HEK293T (cell line): ENCODE measurements around the gene FAM174B.

Source experiments
- CTCF ChIA-PET: fragments of 350-600 bp; formaldehyde crosslinking; extraction: SDS; loops from one replicate; lab custom pipeline; 2021; ENCODE audit warnings: antibody characterized with exemption, inconsistent platforms; lab: Yijun Ruan, JAX
- POLR2A ChIA-PET: fragments of 350-600 bp; formaldehyde crosslinking; extraction: SDS; loops from one replicate; lab custom pipeline; 2020; ENCODE audit warnings: antibody characterized with exemption, inconsistent platforms; lab: Yijun Ruan, JAX
- DNase-seq: peaks from one replicate; pipeline ENCODE4 v3.0.0; 2012; ENCODE audit warnings: mixed read lengths; ENCODE audit errors: extremely low spot score
- ARNT ChIP-seq: fragments of 450-650 bp; IDR thresholded peaks from 2 replicates; pipeline ENCODE4 v1.6.1; 2017; ENCODE audit warnings: mild to moderate bottlenecking
- BHLHE40 ChIP-seq: fragments of 450-650 bp; IDR thresholded peaks from 2 replicates; pipeline ENCODE4 v1.6.1; 2016; ENCODE audit warnings: mild to moderate bottlenecking, moderate library complexity, borderline replicate concordance
- CTBP1 ChIP-seq: fragments of 450-650 bp; IDR thresholded peaks from 2 replicates; pipeline ENCODE4 v1.6.1; 2016; ENCODE audit warnings: borderline replicate concordance
- ELF4 ChIP-seq: fragments of 450-650 bp; IDR thresholded peaks from 2 replicates; pipeline ENCODE4 v1.6.1; 2017; ENCODE audit warnings: antibody characterized with exemption
- FOXA1 ChIP-seq: fragments of 450-650 bp; IDR thresholded peaks from 2 replicates; pipeline ENCODE4 v1.6.1; 2016; ENCODE audit warnings: mild to moderate bottlenecking
- FOXK2 ChIP-seq: fragments of 450-650 bp; IDR thresholded peaks from 2 replicates; pipeline ENCODE4 v1.6.1; 2016; ENCODE audit warnings: mild to moderate bottlenecking
- FOXM1 ChIP-seq: fragments of 450-650 bp; IDR thresholded peaks from 2 replicates; pipeline ENCODE4 v1.6.1; 2017; ENCODE audit warnings: mild to moderate bottlenecking, borderline replicate concordance
- HDGF ChIP-seq: fragments of 450-650 bp; IDR thresholded peaks from 2 replicates; pipeline ENCODE4 v1.6.1; 2017; ENCODE audit warnings: antibody characterized with exemption, borderline replicate concordance
- L3MBTL2 ChIP-seq: fragments of 450-650 bp; conservative IDR thresholded peaks from 2 replicates; pipeline ENCODE4 v1.6.1; 2016; ENCODE audit warnings: mild to moderate bottlenecking
- LEF1 ChIP-seq: fragments of 450-650 bp; IDR thresholded peaks from 2 replicates; pipeline ENCODE4 v1.6.1; 2017; ENCODE audit warnings: mild to moderate bottlenecking, borderline replicate concordance
- NFRKB ChIP-seq: fragments of 450-650 bp; IDR thresholded peaks from 2 replicates; pipeline ENCODE4 v1.6.1; 2016; ENCODE audit warnings: mild to moderate bottlenecking, moderate library complexity
- PKNOX1 ChIP-seq: fragments of 450-650 bp; IDR thresholded peaks from 2 replicates; pipeline ENCODE4 v1.6.1; 2016
- SP1 ChIP-seq: fragments of 450-650 bp; IDR thresholded peaks from 2 replicates; pipeline ENCODE4 v1.6.1; 2017
- SUZ12 ChIP-seq: fragments of 450-650 bp; IDR thresholded peaks from 2 replicates; pipeline ENCODE4 v1.6.1; 2016; ENCODE audit warnings: mild to moderate bottlenecking
- TARDBP ChIP-seq: fragments of 450-650 bp; IDR thresholded peaks from 2 replicates; pipeline ENCODE4 v1.6.1; 2016
- ZNF384 ChIP-seq: fragments of 450-650 bp; IDR thresholded peaks from 2 replicates; pipeline ENCODE4 v1.6.1; 2016

Gene FAM174B

GRCh38 chr15:92571824-92572223, 83.8 kb downstream of the FAM174B start:
- ChIA-PET CTCF (no interaction called here), POLR2A (no interaction called here)
- TF ChIP-seq HDGF (no peak), FOXM1 (no peak), FOXA1 (no peak), FOXK2 (no peak), ZNF384 (no peak), SUZ12 (no peak), TARDBP (no peak), SP1 (no peak), ARNT (no peak), NFRKB (no peak), PKNOX1 (no peak), L3MBTL2 (no peak), BHLHE40 (no peak), CTBP1 (no peak), ELF4 (no peak)
- DNase-seq: peak; percentile 2

GRCh38 chr15:92570391-92570790, 85.2 kb downstream of the FAM174B start:
- ChIA-PET CTCF (no interaction called here), POLR2A (no interaction called here)
- no peak for DNase-seq
- no peak for TF ChIP-seq L3MBTL2
- no peak for TF ChIP-seq LEF1
- no peak for TF ChIP-seq FOXM1
- TF ChIP-seq PKNOX1: no peak
- no peak for TF ChIP-seq SUZ12
- TF ChIP-seq TARDBP: no peak
- no peak for TF ChIP-seq SP1
- no peak for TF ChIP-seq ZNF384
- no peak for TF ChIP-seq HDGF
- no peak for TF ChIP-seq ELF4
- TF ChIP-seq FOXA1: no peak
- TF ChIP-seq FOXK2: no peak
- TF ChIP-seq CTBP1: no peak
- TF ChIP-seq BHLHE40: no peak
- TF ChIP-seq ARNT: no peak
- no peak for TF ChIP-seq NFRKB

DNA sequence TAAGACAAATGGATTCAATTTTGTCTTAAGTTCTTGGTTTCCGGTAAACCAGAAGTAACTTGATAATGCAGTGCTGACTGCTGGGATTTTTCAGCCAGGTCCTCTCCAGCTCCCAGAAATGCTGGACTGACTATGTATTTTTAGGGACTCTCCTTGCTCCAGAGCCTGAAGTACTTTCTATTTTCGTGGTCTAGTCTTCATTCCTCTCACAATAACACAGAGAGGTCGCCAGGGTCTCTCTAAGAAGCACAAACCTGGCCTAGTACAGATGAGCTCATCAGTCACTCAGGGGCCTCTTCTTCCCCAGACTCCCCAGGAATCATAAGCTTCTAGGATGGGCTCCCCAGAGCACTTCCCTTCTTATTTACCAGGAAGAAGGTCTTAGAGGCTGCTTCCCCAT, 85.8 kb downstream of the FAM174B start:
- POLR2A ChIA-PET: no interaction called here
- no peak for DNase-seq
- CTCF ChIA-PET: interaction anchor here (0.7 kb wide), 1 partner anchor 59 kb away, joined by 9 read pairs; no protein-coding TSS in a partner anchor
- TF ChIP-seq PKNOX1: no peak
- no peak for TF ChIP-seq SUZ12
- no peak for TF ChIP-seq NFRKB
- TF ChIP-seq FOXM1: no peak
- no peak for TF ChIP-seq ARNT
